Adrenal gland (tissue), 12 donors: ENCODE results near the gene MRPL51. TPM values are rescaled to one million over a fixed set of nuclear protein-coding genes. Genes with fewer than 3 reads are reported as not detected.

Experiments used
- DNase-seq, 7 donors: peaks; one replicate each; pipeline ENCODE4 v3.0.0-alpha.2; 2019 to 2020
- H3K27ac ChIP-seq, 5 donors: fragments of 200-600 bp; sonication (generic) in 4 of 5; 1 replicate in 3 of 5; 2 replicates in 2 of 5; pipeline versions ENCODE4 v1.5.1 to v1.8.0; 2016 to 2020; ENCODE audit warnings: mild to moderate bottlenecking in 1 of 5
- H3K27me3 ChIP-seq: fragments of 200-600 bp; 2 replicates; pipeline ENCODE4 v1.8.0; 2021
- H3K36me3 ChIP-seq, 2 donors: fragments of 200-600 bp; replicated peaks in 1 of 2; 1 replicate in 1 of 2; 2 replicates in 1 of 2; pipeline versions ENCODE4 v1.5.1 to v1.8.0; 2018 to 2022
- H3K4me1 ChIP-seq, 2 donors: fragments of 200-600 bp; replicated peaks in 1 of 2; 1 replicate in 1 of 2; 2 replicates in 1 of 2; pipeline versions ENCODE4 v1.5.1 to v1.8.0; 2018 to 2021
- H3K4me3 ChIP-seq, 4 donors: fragments of 200-600 bp; sonication (generic) in 3 of 4; one replicate each; pipeline ENCODE4 v1.5.1; 2016 to 2018
- H3K9me3 ChIP-seq, 3 donors: fragments of 200-600 bp; sonication (generic) in 1 of 3; replicated peaks in 1 of 3; 1 replicate in 2 of 3; 2 replicates in 1 of 3; pipeline versions ENCODE4 v1.5.1 to v1.8.0; 2016 to 2021
- POLR2A ChIP-seq, 2 donors: fragments of 450-650 bp; IDR thresholded peaks; one replicate each; pipeline ENCODE4 v1.6.1; 2017; ENCODE audit warnings: antibody characterized with exemption in 2 of 2, mild to moderate bottlenecking in 2 of 2, moderate library complexity in 1 of 2
- WGBS, 4 donors: extraction: QIAGEN DNeasy Blood & Tissue Kit in 2 of 4; methylation state at CpG; one replicate each; pipeline versions ENCODE4 v1.1.5 to v1.1.7; 2013 to 2017; 5-methylcytosine and 5-hydroxymethylcytosine counted together
- intact Hi-C, 2 donors: fragments of 100-400 bp; cut with DNase I; formaldehyde crosslinking; loops; one replicate each; pipeline versions ENCODE4 v1.14.1 to v1.15.0; 2022 to 2023
- polyA plus RNA-seq, 3 donors: library from polyadenylated mRNA; stranded (reverse); fragments of 200-250 nt in 2 of 3; fragments of 350-450 nt in 1 of 3; fragmentation: Illumina TruSeq in 1 of 3; extraction: RNeasy Lipid Tissue Mini Kit (QIAGEN cat#74804) in 1 of 3; gene quantifications; one replicate each; pipeline ENCODE4 v1.2.3, GENCODE V29; 2013 to 2014
- total RNA-seq, 9 donors: library from RNA; depleted of rRNA in 4 of 9; stranded (reverse); fragments of >200 nt in 4 of 9; fragments of 120-200 nt in 1 of 9; fragmentation: NEBNext Ultra II Directional in 1 of 9; extraction: Animal tissue kit (Norgen Biotek cat#: 25700) in 1 of 9; gene quantifications; one replicate each; pipeline versions ENCODE4 v1.1.0 to v1.2.4, GENCODE V29; 2013 to 2023
- TF ChIP-seq, protein P1 (sequence below), 6 experiments: fragments of 450-650 bp in 4 of 6; fragments of 200-600 bp in 2 of 6; sonication (generic) in 1 of 6; IDR thresholded peaks; 1 replicate in 5 of 6; 2 replicates in 1 of 6; pipeline versions ENCODE4 v1.5.1 to v1.8.0; 2016 to 2021; ENCODE audit warnings: antibody characterized with exemption in 6 of 6, mild to moderate bottlenecking in 2 of 6, moderate library complexity in 1 of 6
- donor health status: healthy with polysubstance abuse.
- donor health status: Bipolar disorder and iron deficiency.
- donor health status: DM: yes; HTN: yes; CAD: no.
- donor health status: DM: no; HTN: no; CAD: no.
- donor health status: DM: no; HTN: no; CAD: no.
- donor health status: DM: yes; HTN: yes; CAD: no.

Gene MRPL51
- total and polyA plus RNA-seq, 12 donors, result 64.7 to 280 (median 143) TPM

DNA sequence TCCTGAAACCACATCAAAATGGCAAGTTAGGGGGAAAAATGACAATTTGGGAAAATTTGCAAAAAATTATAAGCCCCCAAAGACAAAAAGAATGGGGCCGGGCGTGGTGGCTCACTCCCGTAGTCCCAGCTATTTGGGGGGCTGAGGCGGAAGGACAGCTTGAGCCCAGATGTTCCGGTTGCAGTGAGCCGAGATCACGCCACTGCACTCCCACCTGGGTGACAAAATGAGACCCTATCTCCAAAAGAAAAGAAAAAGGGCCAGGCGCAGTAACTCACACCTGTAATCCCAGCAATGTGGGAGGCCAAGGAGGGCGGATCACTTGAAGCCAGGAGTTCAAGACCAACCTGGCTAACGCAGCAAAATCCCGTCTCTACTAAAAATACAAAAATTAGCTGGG, 20.6 kb downstream of the MRPL51 start:
- no peaks in the 10 kb centered on the region for H3K9me3 ChIP-seq
- no peak overlapping the region for H3K27ac ChIP-seq
- H3K27me3 ChIP-seq, result no peaks in the 10 kb centered on the region
- 76 to 83% (median 79%) methylated on average over 11 of the region's 11 CpGs for WGBS, 4 donors
- H3K36me3 ChIP-seq, result no peaks in the 10 kb centered on the region
- peaks cover 19 to 27% of the 10 kb centered on the region in 2 donors for H3K4me1 ChIP-seq
- no peak for DNase-seq
- intact Hi-C loops, result no loop called here
- H3K4me3 ChIP-seq, result no peak overlapping the region
- TF ChIP-seq, protein P1, sequence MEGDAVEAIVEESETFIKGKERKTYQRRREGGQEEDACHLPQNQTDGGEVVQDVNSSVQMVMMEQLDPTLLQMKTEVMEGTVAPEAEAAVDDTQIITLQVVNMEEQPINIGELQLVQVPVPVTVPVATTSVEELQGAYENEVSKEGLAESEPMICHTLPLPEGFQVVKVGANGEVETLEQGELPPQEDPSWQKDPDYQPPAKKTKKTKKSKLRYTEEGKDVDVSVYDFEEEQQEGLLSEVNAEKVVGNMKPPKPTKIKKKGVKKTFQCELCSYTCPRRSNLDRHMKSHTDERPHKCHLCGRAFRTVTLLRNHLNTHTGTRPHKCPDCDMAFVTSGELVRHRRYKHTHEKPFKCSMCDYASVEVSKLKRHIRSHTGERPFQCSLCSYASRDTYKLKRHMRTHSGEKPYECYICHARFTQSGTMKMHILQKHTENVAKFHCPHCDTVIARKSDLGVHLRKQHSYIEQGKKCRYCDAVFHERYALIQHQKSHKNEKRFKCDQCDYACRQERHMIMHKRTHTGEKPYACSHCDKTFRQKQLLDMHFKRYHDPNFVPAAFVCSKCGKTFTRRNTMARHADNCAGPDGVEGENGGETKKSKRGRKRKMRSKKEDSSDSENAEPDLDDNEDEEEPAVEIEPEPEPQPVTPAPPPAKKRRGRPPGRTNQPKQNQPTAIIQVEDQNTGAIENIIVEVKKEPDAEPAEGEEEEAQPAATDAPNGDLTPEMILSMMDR (IDR thresholded peaks at IDR 0.05), result no peak
- no peak for TF ChIP-seq POLR2A (IDR thresholded peaks at IDR 0.05)

DNA sequence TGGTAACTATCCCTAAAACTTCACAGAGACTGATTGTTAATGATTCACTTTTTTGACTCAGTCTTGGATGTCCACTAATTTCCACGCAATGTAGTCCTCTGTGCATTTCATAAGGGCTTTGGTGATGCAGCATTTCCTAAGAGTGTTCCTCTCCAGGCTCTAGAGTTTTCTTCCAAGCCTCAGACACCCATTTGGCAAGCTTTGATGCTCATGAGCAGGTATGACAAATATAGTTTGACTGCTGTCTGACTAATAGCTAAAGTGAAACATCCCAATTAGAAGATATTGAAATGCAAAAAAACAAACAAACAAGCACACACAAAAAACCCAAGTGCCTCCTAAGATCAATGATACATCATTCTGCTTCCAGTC, 21.1 kb downstream of the MRPL51 start:
- no peak for TF ChIP-seq POLR2A (IDR thresholded peaks at IDR 0.05)
- TF ChIP-seq, protein P1 (IDR thresholded peaks at IDR 0.05), result no peak
- Histone ChIP-seq H3K27me3 (no peaks in the 10 kb centered on the region), H3K27ac (no peak overlapping the region), H3K36me3 (no peaks in the 10 kb centered on the region), H3K9me3 (no peaks in the 10 kb centered on the region), H3K4me3 (no peak overlapping the region), H3K4me1 (peaks cover 19 to 27% of the 10 kb centered on the region in 2 donors)
- WGBS, 4 donors, result 79 to 96% (median 84%) methylated on average over 1 of the region's 1 CpG
- intact Hi-C loops, result no loop called here
- DNase-seq, result no peak

DNA sequence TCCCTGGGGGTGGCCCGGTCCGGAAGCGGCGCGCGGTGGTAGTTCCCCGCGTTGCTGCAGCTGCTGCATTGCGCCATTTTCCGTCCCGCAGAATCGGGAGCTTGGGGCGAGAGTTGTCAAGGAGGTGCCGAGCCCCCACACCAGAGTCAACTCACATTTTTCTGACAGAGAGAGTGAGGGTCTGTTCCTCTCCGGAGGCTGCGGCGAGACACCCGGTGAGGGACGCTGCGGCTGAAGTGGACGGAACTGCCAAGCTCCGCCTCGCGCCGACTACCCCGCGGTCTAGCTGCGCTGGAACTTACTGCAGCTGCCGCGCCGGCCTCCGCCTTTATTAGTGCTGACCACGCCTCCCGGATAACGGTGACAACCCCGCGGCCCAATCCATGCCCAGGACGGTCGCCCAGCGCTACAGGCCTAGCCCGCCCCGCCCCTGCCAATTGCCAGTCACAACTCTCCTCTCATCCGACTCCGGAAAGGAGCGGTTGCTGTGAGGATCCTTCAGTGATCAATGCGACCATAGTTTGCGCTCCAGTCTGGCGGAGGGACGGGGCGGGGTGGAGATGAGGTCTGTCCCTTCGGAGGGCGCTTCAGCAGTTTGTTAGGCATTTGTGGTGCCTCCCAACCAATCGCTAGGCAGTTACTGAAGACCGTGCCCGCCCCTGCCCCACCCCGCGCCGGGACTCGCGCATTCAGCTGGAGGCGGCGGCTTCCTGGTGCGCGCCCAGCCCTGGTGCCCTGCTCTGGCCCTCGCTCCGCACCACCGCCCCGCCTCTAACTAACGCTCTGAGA, 22.5 kb downstream of the MRPL51 start, which contains the start of gene VAMP1:
VAMP1 (minus strand) TSS at position 303 of the 789 bp plus-strand sequence; CDS start at position 157, 146 bp downstream.
- peak within 1 kb of the TSS in 4 of 5 donors; percentile 77 to 90 (median 86) for H3K27ac ChIP-seq
- WGBS, 4 donors, result 0 to 1% (median 0%) methylated on average over 3 to 69 of the region's 69 CpGs
- peak; percentile 99 to 100 for TF ChIP-seq POLR2A (IDR thresholded peaks at IDR 0.05)
- TF ChIP-seq, protein P1 (IDR thresholded peaks at IDR 0.05), result peak in 3 of 6 experiments; percentile 21 to 28 (median 23)
- no peaks in the 10 kb centered on the region for H3K27me3 ChIP-seq
- DNase-seq, result peak; percentile 97 to 99 (median 99)
- intact Hi-C loops, result no loop called here
- peak within 1 kb of the TSS; percentile 36 to 96 (median 66) for H3K4me3 ChIP-seq
- H3K36me3 ChIP-seq, result peaks cover 0 to 10% of the 10 kb centered on the region in 2 donors
- no peaks in the 10 kb centered on the region for H3K9me3 ChIP-seq
- H3K4me1 ChIP-seq, result peaks cover 19 to 27% of the 10 kb centered on the region in 2 donors

DNA sequence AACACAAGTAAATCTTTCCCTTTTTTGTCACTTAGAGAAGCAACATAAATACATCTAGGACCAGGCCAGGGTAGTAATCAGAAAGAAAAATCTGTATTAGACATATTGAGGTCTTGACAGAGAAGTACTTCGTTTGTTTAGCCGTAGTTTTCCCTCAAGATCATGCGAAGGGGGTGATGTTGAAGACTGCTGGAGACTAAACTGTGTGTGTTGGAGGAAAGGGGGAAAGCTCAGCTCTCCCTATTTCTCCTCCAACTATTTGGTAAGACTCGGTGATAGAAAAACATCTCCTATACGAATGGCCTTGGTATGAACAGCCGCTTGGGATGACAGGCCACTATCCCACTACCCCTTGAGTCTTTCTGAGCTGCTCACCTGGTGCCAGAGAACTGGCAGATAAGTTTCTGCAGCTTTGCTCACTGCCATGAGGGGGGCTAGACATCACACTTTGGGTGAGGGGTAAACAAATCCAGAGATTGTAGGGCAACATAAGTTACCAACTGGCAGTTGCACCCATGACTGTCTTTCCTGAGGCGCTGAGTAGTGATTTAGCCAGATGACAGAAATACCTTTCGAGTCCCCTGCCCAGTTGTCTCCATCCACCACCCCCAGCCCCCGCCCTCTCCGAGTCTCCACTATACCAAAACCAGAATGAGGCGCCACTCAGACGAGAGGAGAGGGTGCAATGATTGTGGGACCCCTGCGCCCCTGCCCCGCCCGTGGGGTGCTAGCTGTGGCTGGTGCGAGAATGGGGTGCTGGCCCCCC, 23.3 kb downstream of the MRPL51 start:
- peaks cover 19 to 27% of the 10 kb centered on the region in 2 donors for H3K4me1 ChIP-seq
- H3K4me3 ChIP-seq, result peak overlapping the region; percentile 36 to 96 (median 66)
- intact Hi-C loops, result loop anchor here (5.0 to 10.0 kb wide), 2 partner anchors 137 to 145 kb away; no protein-coding TSS in a partner anchor
- peaks cover 0 to 13% of the 10 kb centered on the region in 2 donors for H3K36me3 ChIP-seq
- peak overlapping the region in 4 of 5 donors; percentile 77 to 90 (median 86) for H3K27ac ChIP-seq
- 22 to 41% (median 28%) methylated on average over 8 to 16 of the region's 16 CpGs for WGBS, 4 donors
- TF ChIP-seq POLR2A (IDR thresholded peaks at IDR 0.05), result no peak
- TF ChIP-seq, protein P1 (IDR thresholded peaks at IDR 0.05), result no peak
- H3K27me3 ChIP-seq, result no peaks in the 10 kb centered on the region
- no peaks in the 10 kb centered on the region for H3K9me3 ChIP-seq
- no peak for DNase-seq
